NCI-H2227 (cell line): Measurements from ENCODE around the gene TCOF1.
"Not testable (repeated sequence)": the region's sequence is repeated elsewhere in the genome, so short reads cannot be mapped to it uniquely, and the experiment has no call there.

Source experiments
- DNase-seq: peaks from one replicate; lab custom pipeline; 2025; ENCODE audit not compliant: unreplicated experiment; lab: John Stamatoyannopoulos, UW

The TCOF1 gene

DNA sequence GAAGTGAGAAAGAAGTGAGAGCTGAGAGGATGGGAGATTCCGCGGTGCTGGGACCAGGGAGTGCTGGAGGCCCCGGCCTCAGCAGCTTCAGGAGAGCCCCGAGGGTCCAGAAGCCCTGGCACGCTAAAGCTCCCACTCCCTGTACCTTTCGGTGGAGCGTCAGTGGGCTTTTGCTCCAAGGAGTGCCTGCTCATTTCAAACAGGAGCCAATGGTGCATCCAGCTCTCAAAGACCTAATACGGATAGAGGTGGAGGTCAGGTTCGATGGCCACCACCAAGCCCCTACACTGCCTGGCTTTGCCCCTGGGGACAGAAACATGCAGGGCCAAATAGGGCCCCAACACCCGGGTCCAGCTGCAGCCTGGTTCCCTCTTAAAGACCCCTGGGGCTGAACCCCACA is 47.0 kb downstream of the TCOF1 start:
- no peak for DNase-seq

DNA sequence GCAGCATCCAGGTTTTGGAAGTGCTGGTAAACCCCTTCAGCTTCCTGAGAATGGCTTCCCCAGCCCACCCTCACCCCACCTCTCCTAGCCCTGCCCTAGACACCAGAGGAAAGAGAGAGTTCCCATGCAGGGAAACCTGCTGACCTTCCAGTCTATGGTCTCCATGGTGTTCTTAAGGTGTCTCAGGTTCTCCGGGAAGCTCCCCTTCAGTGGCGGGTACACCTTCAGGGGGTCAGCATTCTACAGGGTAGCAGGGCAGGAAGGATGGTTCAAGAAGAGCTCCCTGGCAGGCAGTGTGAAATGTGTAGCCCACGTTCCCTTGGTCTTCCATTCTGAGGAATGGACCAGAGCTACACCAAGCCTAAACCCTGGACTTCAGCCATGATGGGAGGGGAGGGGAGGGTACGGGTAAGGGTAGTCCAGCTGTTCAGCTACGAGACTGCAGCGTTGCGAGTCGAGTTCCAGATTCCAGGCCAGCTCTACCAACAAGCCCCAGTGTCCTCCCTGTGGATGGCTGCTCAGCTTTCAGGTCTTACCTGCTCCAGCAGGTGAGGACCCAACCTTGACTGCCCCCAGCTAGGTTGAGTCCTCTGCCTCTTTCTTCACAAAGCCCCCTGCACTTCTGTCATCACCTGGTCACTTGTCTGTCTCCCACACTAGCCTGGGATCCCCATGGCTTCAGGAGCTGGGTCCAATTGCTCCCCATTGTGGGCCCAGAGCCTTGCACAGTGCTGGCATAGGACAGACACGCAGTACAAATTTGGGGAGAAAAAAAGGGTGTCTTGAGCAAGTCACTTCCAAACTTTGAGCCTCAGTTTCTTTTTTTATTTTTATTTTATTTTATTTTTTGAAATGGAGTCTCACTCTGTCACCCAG is 47.7 kb downstream of the TCOF1 start:
- no peak for DNase-seq

DNA sequence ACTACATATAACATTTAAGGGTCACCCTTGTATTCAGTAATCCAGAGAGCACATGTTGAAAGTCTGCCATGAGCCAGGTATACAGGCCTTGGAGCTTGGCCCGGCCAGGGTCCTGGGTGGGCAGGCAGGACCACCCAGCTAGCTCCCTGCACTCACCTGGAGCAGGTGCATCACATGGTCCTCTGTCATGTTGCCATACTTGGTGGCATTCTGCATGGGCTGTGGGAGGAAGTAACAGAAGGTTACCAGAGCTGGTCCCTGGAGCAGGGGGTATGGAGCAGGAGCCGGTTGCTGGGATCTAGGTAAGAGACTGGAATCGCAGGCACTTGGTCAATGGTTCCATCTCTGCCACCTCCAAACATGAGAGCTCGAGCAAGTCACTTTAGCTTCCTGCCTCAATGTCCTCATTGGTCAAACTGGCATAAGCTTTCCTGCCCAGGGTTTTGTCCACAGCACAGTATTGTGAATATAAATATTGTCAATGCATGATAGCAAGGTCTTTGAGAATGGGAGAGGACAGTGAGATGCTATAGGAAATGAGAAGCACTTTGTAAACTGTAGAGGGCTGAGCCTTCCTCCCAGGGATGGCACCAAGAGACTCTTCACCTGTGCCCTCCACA is 48.7 kb downstream of the TCOF1 start:
- DNase-seq: no peak

DNA sequence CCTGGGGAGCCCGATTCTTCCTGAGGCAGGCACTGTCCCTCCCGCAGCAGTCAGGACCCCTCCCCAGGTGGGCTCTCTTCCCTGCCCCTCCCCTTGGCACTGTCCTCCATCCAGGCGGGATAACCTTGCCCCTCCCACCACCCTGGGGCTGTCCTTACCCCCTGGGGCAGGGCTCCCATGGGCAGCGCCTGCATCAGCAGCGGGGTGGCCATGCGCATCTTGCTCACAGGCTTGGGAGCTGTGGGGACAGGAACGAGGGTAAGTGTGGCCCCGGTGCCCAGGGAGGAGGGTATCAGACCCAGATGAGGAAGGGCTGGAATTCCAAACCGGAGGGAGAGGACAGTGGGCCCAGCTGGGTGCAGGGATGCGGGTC is 49.2 kb downstream of the TCOF1 start:
- DNase-seq: no peak

DNA sequence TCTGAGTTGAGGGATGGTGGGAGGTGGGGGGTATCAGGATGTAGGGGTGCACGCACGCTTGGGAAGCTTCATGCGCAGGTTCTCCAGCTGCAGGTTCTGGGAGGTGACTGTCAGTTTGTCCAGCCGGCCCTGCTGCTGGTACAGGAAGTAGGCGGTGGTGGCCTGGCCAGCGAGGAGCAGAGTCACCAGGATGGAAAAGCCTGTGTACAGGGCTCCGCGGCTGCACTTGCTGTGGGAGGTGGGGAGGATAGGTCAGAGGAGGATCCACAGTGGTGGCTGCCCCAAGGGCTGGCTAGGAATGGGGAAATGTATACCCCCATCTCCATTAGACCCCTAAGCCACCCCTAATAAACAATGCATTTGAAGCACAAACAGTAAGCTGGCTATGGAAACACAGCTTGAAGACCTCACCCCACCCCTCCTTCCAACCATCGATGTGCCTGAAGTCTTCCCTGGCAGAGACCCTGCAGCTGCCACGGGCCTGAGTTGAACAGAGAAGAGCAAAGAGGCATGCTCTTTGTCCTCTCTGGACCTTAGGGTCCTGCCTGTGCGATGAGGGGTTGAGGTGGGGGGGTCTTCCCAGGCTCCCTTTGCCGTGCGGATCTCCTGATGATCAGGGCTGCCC is 49.7 kb downstream of the TCOF1 start:
- no peak for DNase-seq

DNA sequence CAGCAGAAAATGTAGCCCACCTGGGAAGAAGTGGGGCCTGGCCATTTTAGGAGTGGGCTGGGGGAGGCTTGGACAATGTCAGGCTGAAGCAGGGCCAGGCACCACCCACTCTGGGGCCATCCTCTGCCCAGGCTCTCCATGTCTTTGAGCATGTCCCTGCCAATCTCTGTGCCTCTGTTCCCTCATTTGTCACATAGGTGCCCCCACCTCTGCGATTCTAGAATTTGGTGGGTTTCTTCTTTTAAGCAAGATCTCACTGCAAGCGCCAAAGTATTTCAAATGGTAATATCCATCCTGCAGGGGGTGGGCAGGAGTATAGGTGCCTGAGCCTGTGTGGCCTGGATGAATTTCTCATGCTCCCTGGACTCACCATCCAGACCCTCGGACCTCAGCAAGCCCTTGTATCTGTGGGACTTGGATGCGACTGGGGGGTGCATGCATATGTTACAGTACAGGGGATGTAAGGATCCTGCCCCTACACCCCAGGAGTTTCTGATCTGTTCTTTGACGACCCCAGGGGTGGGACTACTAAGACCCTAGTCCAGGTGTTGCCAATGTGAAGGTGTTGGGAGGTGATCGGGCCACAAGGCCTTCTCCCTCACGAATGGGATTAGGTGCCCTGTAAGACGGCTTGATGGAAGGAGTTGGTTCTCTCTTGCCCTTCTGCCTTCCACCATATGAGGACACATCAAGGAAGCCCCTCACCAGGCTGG is 50.9 kb downstream of the TCOF1 start:
- DNase-seq: no peak

DNA sequence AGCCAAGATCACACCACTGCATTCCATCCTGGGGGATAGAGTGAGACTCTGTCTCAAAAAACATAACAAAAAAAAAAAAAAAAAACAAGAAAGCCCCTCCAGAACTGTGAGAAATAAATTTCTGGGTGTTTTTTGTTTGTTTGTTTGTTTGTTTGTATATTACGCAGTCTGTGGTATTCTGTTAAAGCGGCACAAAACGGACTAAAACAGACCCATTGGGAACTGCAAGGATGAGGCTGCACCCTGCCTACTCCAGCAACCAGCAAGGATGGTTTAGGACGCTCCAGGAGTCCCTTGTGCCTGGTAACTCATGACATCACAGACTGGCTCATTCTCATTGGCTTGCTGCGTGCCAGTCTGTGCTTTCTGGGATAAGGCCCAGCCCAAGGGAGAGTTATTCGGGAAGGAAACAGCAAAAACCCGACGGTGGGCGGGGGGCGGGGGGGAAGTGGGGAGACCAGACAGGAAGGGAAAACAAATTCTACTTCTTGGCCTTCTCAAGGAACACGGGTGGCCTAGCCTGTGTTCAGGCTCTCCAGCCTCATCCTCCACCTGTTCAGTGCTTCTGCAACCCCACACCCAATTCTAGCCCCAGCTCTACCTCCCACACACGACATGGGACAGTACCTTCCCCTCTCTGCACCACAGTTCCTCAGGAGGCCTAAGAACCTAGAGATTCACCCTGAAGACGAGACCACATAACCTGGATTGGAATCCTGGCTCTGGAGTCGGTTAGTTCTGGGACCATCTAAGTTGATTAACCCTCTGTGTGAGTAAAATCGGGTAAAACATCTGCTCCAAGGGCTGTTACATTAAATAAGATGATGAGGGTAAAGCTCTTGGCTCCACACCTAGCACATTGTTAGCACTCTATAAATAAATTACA is 52.4 kb downstream of the TCOF1 start:
- DNase-seq: peak; percentile 86

DNA sequence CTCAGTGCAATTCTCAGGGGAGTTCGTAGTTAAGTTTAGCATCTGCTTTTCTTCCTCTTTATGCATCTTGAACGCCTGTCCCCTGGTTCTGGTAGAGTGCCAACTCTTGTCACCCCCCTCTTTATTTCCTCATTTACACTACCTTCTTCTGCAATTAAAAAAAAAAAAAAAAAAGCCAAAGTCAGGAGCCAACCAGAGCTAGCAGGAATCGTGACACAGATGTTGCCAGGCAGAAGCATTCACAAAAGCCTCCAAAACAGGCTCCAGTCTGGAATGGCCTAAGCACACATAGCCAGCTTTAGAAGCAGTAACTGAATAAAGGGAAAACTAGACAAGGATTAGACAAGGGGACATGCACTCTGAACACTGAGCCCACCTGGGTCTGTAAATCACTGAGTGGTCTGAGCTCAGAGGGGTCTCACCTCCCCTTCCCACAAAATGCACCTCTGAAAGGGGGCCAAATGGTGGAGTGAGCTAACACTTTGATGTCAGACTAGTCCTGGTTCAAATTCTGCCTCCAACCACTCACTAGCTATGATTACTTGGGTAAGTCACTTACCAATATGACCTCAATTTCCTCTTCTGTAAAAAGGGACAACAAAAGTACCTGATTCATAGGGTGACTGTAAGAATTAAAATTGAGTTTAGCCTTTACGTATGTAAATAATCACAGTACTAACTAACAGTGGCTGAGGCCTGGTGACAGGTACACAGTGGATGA is 53.2 kb downstream of the TCOF1 start:
- DNase-seq: peak; percentile 57

DNA sequence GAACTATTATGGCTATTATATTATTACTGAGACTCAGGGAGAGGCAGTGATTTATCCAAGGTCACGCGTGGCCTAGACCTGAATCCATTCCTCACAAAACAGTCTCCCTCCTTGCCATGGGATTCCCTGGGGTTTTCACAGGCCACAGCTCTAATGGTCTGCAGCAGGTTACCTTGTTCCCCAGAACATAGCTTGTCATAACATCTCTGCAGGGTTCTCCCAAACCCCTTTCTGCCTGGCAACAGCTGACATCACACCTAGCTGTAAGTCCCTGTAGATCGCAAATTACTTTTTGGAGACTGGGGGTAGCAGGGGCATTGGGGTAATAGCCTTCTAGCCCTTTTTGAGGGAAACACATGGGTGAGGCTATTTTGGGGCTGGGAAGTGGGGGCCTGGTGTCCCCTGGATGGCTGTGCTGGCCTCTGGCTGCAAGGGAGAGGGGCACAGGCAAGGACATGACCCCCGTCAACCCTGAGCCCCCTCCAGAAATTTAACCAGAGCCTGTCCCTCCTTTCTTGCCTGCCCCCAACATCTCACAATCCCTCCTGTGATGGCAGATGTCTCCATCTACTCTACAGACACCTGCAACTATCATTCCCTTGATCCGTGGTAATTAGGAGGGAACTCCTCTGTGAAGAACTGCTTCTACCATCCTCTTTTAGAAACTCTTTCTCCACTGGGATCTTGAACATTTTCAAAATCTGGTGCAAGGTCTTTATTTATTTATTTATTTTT is 53.9 kb downstream of the TCOF1 start:
- DNase-seq: peak; percentile 12

DNA sequence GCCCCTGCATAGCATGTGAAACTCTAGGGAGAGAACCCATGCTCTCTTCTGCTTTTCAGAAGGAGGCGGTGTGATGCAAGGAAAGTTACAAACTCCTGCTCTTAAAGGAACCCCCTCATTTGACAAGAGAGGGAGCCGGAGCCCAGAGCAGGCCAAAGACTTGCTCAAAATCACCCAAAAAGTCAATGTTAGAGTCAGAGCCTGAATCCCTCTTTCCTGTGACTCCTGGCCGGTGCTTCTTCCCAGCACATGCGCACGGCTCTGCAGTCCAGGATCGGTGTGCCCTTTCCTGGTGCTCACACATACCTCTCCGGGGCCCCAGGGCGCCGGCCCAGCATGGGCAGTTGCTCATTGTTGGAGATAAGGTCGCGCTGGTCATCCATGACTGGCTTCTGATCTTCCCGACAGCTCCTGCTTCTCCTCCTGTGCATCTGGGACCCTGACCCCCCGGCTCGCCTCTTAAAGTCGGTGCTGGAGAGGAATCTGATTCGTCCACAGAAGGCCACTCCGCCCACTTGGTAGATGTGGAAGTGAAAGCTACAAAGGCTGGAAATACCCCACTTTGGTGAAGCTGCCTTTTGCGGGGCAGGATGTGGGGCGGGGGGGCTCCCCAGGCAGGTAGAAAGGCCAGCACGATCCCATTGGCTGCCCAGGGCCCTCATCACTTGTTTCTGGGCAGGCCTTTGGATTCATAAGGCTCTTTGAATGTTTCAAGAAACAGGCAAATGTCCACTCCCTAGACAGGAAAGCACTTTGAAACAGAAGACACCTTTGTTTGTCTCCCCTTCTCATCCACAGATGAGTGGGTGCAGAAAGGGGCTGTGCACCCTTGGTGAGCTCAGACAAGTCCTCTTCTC is 55.0 kb downstream of the TCOF1 start, which contains the start of gene CD74:
TSS of gene CD74 (minus strand) at position 592 of the 857 bp plus-strand sequence. CDS start at position 431, 161 bp downstream.
- DNase-seq: peak; percentile 31

DNA sequence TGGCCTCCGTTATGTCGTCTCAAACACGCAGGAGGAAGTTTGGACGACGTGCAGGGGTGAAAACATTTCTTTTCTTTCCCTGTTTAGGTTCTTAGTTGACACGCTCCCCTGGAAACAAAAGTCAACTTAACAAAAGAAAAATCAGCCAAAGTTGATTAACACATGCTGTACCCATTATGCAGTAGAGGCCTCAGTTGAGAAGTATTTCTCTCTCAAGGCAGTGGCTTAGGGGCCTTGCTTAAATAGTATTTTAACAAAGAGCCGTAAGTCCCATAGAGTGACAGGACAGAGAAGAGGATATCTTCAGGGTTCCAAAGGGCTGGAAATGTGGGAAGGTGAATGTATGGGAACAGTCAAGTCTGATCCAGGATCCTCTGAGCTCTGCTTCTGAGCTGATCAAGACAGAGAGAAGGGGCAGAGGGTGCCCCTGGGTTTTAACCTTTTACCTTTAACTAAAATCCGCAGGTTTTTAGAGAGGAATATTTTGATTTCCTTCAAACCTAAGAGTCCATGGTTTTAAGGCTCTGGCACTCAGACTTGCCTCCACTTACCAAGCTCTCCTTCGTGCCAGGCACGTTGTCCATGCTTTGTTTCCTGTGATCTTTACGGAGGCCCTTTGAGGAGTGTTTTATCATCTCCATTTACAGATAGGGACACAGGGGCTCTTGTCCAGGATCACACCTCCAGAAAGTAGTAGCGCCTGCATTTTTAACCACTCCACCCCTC is 55.8 kb downstream of the TCOF1 start:
- no peak for DNase-seq

DNA sequence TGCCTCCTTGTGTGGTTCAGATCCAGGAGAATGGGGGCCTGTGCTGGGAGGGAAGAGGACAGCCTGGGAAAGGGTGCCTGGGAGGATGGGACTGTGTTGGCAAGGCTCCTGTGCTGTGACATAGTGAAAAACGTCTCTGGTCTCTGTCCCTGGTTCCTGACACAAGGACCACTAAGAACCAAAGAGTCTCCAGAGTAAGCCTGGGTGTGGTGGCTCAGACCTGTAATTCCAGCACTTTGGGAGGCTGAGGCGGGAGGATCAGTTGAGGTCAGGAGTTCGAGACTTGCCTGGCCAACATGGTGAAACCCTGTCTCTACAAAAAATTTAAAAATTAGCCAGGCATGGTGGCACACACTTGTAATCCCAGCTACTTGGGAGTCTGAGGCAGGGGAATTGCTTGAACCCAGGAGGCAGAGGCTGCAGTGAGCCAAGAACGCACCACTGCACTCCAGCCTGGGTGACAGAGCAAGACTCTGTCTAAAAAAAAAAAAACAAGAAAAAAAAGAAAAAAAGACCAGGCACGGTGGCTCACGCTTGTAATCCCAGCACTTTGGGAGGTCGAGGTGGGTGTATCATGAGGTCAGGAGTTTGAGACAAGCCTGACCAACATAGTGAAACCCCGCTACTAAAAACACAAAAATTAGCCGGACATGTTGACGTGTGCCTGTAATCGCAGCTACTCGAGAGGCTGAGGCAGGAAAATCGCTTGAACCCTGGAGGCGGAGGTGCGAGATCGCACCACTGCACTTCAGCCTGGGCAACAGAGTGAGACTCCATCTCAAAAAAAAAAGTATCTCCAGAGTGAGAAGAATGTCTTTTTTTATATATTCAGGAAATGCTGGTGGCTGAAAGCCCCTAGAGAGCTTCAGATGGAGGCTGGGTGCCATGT is 56.6 kb downstream of the TCOF1 start:
- not testable (repeated sequence) for DNase-seq

DNA sequence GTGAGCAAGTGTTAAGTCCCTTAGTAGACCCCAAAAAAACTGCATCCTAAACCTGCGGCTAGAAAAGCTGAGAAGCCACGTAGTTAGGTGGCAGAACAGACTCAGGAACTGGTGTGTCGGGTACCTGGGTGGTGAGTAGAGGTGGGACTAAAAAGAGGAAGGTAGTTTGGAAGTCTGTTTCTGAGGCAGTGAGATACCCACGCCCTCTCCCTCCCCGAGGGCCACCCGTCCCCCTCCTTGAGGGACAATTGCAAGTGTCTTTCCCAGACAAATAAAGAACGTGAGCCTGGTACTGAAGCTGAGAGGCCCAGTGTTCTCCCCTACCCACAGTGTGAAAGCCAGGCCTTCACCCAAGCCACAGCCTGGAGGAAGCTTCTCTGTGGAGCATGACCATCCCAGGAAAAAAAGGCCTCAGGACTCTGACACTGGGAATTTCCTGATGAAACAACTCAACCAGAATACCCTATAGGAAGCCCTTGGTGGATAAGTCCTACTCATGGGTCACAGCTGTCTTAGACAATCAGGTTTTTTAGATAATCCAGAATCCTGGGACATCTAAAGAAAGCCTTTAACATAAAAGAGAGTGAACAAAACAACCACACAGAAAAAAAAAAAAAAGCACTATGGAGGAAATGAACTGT is 62.3 kb downstream of the TCOF1 start:
- no peak for DNase-seq

DNA sequence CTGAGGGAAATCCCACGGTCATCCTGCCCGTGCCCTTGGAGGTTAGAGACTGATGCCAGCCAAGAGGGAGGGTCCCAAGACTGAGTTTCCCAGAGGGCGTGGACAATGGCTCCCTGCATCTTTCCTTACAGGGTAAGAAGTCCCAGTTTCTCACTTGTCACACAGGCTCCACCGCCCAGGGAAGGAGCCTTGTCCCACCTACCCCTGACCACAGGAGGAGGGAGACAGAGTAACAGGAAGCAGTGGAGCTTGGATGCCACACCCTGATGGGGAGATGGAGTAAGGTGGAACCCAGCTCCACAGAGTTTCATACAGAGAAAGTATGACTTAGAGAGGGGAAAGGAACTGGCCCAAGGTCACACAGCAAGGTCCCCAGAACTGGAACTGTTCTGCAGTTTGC is 64.6 kb downstream of the TCOF1 start:
- DNase-seq: no peak

DNA sequence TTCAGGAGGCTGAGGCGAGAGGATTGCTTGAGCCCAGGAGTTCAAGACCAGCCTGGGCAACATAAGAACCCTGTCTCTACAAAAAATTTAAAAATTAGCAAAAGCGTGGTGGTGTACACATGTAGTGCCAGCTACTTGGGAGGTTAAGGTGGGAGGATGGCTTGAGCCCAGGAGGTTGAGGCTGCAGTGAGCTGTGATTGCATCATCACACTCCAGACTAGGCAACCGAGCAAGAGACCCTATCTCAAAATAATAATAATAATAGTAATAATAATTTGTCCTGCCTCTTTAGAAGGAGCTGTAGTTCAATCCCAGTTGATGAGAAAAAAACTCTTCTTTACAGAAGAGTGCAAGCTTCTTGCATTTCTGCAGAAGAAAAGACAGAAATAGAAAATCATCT is 65.3 kb downstream of the TCOF1 start:
- no peak for DNase-seq

DNA sequence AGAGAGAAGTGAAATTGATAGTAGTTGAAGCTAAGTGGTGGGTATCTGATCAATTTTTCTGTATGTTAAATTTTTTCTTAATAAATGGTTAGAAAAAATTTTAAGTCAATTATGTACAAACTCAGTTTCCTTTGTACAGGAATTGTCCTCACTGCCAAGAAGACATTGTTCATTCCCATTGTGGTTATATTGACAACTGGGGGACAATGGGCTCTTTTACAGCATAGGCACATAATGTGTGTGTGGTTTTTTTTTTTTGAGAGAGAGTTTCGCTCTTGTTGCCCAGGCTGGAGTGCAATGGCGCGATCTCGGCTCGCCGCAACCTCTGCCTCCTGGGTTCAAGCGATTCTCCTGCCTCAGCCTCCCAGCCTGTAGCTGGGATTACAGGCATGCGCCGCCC is 68.7 kb downstream of the TCOF1 start:
- DNase-seq: not testable (repeated sequence)
